Esophagus muscularis mucosa (tissue), 3 donors: ENCODE data around the gene IPO11.

Experiments used
- CTCF ChIP-seq, 3 experiments: fragments of 200-600 bp in 2 of 3; fragments of 450-650 bp in 1 of 3; sonication (generic) in 2 of 3; IDR thresholded peaks; one replicate each; pipeline ENCODE4 v1.5.1; 2017 to 2019; ENCODE audit warnings: antibody characterized with exemption in 3 of 3, mild to moderate bottlenecking in 2 of 3, moderate library complexity in 1 of 3
- POLR2A ChIP-seq: fragments of 450-650 bp; IDR thresholded peaks from one replicate; pipeline ENCODE4 v1.6.1; 2017; ENCODE audit warnings: antibody characterized with exemption, moderate library complexity, mild to moderate bottlenecking, low read depth
- POLR2AphosphoS5 ChIP-seq, 2 donors: sonication (generic); formaldehyde crosslinking; IDR thresholded peaks; one replicate each; pipeline ENCODE4 v1.6.1; 2017; ENCODE audit warnings: antibody characterized with exemption in 2 of 2

GRCh38 chr5:62576570-62577170 is 164.1 kb downstream of the IPO11 start:
- TF ChIP-seq CTCF (IDR thresholded peaks at IDR 0.05) = no peak
- no peak for TF ChIP-seq POLR2A
- no peak for TF ChIP-seq POLR2AphosphoS5 (IDR thresholded peaks at IDR 0.05)
